ENCODE measurements around the gene MYH15.

The MYH15 gene

DNA sequence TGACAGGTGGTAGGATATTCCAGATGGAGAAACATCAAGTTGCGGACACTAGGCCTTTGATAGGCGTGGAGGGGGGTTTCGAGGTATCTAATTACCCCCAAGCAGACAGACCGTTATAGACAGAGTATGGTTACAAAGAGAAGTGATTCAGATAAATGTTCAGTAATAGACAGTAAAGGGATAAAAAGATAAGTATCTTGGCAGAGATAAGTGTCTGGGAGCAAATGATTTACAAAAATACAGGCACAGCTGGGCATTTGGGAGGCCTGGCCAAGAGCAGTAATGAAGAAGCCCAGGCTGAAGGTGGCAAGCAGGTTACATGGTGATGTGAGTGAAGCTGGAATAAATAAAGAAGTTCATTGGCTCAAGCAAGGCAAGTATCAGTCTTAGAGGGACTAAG, 659 bp upstream of the MYH15 start:
- no peak for DNase-seq (ENCODE audit: low read depth, low spot score)
- Histone ChIP-seq H3K4me1 (ENCODE audit: control insufficient read depth, insufficient read depth, low read length) (no peaks in the 10 kb centered on the region), H3K9me3 (ENCODE audit: control insufficient read depth, insufficient read depth, low read length) (no peaks in the 10 kb centered on the region), H3K4me3 (ENCODE audit: low read length) (no peak overlapping the region), H3K27ac (ENCODE audit: low read length) (no peak overlapping the region), H3K27me3 (ENCODE audit: control insufficient read depth, insufficient read depth, low read length) (no peaks in the 10 kb centered on the region), H3K36me3 (ENCODE audit: control insufficient read depth, insufficient read depth, low read length) (no peaks in the 10 kb centered on the region)
- WGBS (ENCODE audit: insufficient coverage, insufficient read length), result no CpG with 5 or more reads among the region's 4 CpGs

DNA sequence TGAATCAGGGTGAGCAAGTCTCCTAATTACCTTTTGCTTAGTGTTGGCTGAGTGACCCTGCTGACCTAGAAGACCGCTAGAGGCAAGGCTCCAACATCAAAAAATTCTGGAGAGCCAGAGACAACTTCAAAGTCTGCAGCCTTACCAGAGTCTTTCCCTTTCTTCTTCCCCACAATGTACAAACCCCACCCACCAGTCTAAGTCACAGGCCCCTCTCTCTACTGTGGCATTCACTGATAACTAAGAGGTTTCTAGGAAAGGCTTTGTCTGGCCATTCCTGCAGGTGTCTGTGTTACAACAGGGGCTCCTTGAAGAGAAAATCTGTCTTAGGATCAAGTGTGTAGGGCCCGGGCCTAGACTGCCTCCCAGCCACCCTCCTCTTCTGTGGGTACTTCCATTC, 525 bp downstream of the MYH15 start:
- H3K4me3 ChIP-seq (ENCODE audit: low read length), result no peak overlapping the region
- no peak overlapping the region for H3K27ac ChIP-seq (ENCODE audit: low read length)
- no peaks in the 10 kb centered on the region for H3K9me3 ChIP-seq (ENCODE audit: control insufficient read depth, insufficient read depth, low read length)
- no peaks in the 10 kb centered on the region for H3K36me3 ChIP-seq (ENCODE audit: control insufficient read depth, insufficient read depth, low read length)
- H3K4me1 ChIP-seq (ENCODE audit: control insufficient read depth, insufficient read depth, low read length), result no peaks in the 10 kb centered on the region
- DNase-seq (ENCODE audit: low read depth, low spot score), result no peak
- no CpG with 5 or more reads among the region's 2 CpGs for WGBS (ENCODE audit: insufficient coverage, insufficient read length)
- no peaks in the 10 kb centered on the region for H3K27me3 ChIP-seq (ENCODE audit: control insufficient read depth, insufficient read depth, low read length)

DNA sequence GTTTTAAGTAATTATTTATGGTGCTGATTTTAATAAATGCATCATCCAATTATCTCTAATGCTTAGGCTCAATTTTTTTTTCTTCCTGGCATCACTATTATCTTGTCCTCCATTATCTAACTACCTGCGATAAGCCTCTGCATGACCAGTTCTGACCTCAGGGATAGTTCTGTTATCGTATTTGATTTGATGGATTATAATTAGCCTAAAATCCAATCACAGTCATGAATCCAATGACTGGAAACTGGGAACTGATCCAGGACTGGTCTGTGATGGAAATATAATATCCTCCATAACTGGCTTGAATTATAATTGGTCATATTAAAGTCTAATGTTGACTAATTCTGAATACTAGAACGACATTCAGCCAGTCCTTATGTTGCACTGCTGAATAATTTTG, 1.1 kb downstream of the MYH15 start:
- no peak for DNase-seq (ENCODE audit: low read depth, low spot score)
- no peaks in the 10 kb centered on the region for H3K27me3 ChIP-seq (ENCODE audit: control insufficient read depth, insufficient read depth, low read length)
- no peaks in the 10 kb centered on the region for H3K4me1 ChIP-seq (ENCODE audit: control insufficient read depth, insufficient read depth, low read length)
- H3K36me3 ChIP-seq (ENCODE audit: control insufficient read depth, insufficient read depth, low read length), result no peaks in the 10 kb centered on the region
- WGBS (ENCODE audit: insufficient coverage, insufficient read length), result no CpG with 5 or more reads among the region's 3 CpGs
- no peak overlapping the region for H3K4me3 ChIP-seq (ENCODE audit: low read length)
- H3K27ac ChIP-seq (ENCODE audit: low read length), result no peak overlapping the region
- no peaks in the 10 kb centered on the region for H3K9me3 ChIP-seq (ENCODE audit: control insufficient read depth, insufficient read depth, low read length)

DNA sequence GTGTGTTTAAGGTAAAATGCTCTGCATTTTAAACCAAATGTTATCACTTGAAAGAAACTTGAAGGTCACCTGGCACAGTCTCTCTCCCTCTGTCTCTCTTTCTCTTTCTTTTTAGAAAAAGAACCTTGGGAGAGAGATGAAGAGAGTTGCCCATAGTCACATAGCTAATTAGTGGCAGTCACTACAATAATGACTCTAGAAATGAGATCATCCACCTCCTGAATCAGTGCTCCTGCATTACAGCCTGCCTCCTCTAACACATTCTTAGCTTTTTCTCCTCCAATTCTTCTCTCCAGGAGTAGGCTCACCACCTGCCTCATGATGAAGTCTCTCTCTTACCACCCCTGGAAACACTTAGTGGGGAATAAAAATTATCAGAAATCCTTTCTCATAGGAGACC, 2.5 kb downstream of the MYH15 start:
- no peak overlapping the region for H3K4me3 ChIP-seq (ENCODE audit: low read length)
- H3K36me3 ChIP-seq (ENCODE audit: control insufficient read depth, insufficient read depth, low read length), result no peaks in the 10 kb centered on the region
- no peaks in the 10 kb centered on the region for H3K27me3 ChIP-seq (ENCODE audit: control insufficient read depth, insufficient read depth, low read length)
- no peak for DNase-seq (ENCODE audit: low read depth, low spot score)
- no peak overlapping the region for H3K27ac ChIP-seq (ENCODE audit: low read length)
- H3K9me3 ChIP-seq (ENCODE audit: control insufficient read depth, insufficient read depth, low read length), result no peaks in the 10 kb centered on the region
- H3K4me1 ChIP-seq (ENCODE audit: control insufficient read depth, insufficient read depth, low read length), result no peaks in the 10 kb centered on the region

DNA sequence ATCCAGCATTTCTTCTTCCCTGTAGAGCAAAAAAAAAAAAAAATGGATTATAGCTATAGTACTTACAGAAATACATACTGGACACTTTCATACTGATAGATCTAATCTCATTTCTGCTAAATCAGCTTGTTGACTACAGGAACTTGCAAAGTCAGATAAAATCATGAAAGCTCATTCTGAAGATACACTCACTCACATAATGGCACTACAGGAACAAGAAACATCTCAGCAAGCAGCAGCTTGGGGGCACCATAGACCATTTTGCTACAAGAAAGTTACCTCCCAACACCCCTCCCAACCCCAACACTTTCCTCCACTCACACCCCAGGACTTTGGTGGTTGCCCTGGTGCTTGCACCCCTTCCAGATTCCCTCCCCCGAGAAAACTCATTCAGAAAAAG, 4.6 kb downstream of the MYH15 start:
- Histone ChIP-seq H3K36me3 (ENCODE audit: control insufficient read depth, insufficient read depth, low read length) (no peaks in the 10 kb centered on the region), H3K4me1 (ENCODE audit: control insufficient read depth, insufficient read depth, low read length) (no peaks in the 10 kb centered on the region), H3K27me3 (ENCODE audit: control insufficient read depth, insufficient read depth, low read length) (no peaks in the 10 kb centered on the region), H3K9me3 (ENCODE audit: control insufficient read depth, insufficient read depth, low read length) (no peaks in the 10 kb centered on the region), H3K4me3 (ENCODE audit: low read length) (no peak overlapping the region), H3K27ac (ENCODE audit: low read length) (no peak overlapping the region)
- WGBS (ENCODE audit: insufficient coverage, insufficient read length), result no CpG with 5 or more reads among the region's 1 CpG
- DNase-seq (ENCODE audit: low read depth, low spot score), result no peak

DNA sequence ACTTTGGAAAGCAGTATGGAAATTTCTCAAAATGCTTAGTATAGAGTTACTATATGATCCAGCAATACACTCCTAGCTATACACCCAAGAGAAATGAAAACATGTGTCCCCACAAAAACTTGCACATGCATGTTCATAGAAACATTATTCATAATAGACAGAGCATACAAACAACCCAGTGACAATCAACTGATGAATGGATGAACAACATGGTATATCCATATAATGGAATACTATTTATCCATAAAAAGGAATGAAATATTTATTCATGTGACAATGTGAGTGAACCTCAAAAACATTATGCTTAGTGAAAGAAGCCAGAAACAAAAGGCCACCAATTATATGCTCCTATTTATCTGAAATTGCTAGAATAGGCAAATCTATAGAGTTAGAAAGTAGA, 6.7 kb downstream of the MYH15 start:
- H3K4me3 ChIP-seq (ENCODE audit: low read length), result no peak overlapping the region
- no peak for DNase-seq (ENCODE audit: low read depth, low spot score)
- H3K36me3 ChIP-seq (ENCODE audit: control insufficient read depth, insufficient read depth, low read length), result no peaks in the 10 kb centered on the region
- H3K9me3 ChIP-seq (ENCODE audit: control insufficient read depth, insufficient read depth, low read length), result no peaks in the 10 kb centered on the region
- no peaks in the 10 kb centered on the region for H3K27me3 ChIP-seq (ENCODE audit: control insufficient read depth, insufficient read depth, low read length)
- H3K27ac ChIP-seq (ENCODE audit: low read length), result no peak overlapping the region
- no peaks in the 10 kb centered on the region for H3K4me1 ChIP-seq (ENCODE audit: control insufficient read depth, insufficient read depth, low read length)

DNA sequence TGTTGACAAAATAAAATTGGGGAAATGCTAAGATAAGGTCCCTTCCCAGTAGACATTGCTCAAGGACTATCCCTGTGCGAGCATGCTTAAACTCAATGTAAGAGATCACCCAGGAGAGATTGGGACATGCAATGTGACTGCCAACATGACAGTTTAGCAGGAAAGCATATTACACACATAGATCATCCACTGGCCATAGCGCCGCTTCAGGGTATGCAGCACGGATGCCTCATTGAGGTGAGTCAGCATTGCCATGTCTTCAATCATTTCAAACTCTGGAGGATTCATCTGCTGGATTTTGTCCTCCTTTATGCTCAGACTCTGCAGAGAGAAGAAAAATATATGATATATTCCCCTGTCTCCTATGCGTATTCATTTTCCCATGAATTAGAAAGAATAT, 8.9 kb downstream of the MYH15 start:
- DNase-seq (ENCODE audit: low read depth, low spot score), result no peak
- WGBS (ENCODE audit: insufficient coverage, insufficient read length), result no CpG with 5 or more reads among the region's 5 CpGs
- Histone ChIP-seq H3K4me3 (ENCODE audit: low read length) (no peak overlapping the region), H3K27me3 (ENCODE audit: control insufficient read depth, insufficient read depth, low read length) (no peaks in the 10 kb centered on the region), H3K4me1 (ENCODE audit: control insufficient read depth, insufficient read depth, low read length) (no peaks in the 10 kb centered on the region), H3K27ac (ENCODE audit: low read length) (no peak overlapping the region), H3K36me3 (ENCODE audit: control insufficient read depth, insufficient read depth, low read length) (no peaks in the 10 kb centered on the region), H3K9me3 (ENCODE audit: control insufficient read depth, insufficient read depth, low read length) (no peaks in the 10 kb centered on the region)

DNA sequence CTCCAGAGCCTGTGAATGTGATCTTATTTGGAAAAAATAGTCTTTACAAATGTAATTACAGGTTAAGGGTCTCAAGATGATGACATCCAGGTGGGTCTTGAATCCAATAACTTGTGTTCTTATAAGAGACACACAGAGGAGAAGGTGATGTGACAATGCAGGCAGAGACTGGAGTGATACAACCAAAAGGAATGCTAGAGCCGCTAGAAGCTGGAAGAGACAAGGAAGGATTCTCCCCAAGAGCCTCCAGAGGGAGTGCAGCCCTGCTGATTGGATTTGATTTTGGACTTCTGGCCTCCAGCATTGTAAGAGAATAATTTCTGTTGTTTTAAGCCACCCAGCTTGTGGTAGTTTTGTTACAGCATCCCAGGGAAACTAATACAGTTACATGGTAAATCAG, 9.7 kb downstream of the MYH15 start:
- Histone ChIP-seq H3K4me3 (ENCODE audit: low read length) (no peak overlapping the region), H3K4me1 (ENCODE audit: control insufficient read depth, insufficient read depth, low read length) (no peaks in the 10 kb centered on the region), H3K36me3 (ENCODE audit: control insufficient read depth, insufficient read depth, low read length) (no peaks in the 10 kb centered on the region), H3K9me3 (ENCODE audit: control insufficient read depth, insufficient read depth, low read length) (no peaks in the 10 kb centered on the region), H3K27me3 (ENCODE audit: control insufficient read depth, insufficient read depth, low read length) (no peaks in the 10 kb centered on the region), H3K27ac (ENCODE audit: low read length) (no peak overlapping the region)
- no CpG with 5 or more reads among the region's 1 CpG for WGBS (ENCODE audit: insufficient coverage, insufficient read length)
- no peak for DNase-seq (ENCODE audit: low read depth, low spot score)

DNA sequence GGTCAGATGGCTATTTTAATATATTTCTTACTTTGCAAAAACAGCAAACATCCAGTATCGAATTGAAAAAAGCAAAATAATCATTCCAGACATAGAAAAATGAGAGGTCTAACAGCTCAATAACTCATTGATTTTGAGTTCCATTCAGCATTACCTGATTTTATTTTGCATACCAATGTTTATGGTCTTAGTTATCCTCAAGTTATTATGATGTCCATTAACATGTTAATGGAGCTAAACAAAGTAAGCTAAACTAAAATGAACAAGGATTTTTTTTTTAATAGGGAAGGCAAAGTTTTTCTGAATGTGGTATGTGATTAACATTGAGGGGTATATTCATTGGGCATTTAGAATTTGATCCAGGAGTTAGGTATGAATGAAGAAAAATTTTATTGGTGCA, 13.1 kb downstream of the MYH15 start:
- no peaks in the 10 kb centered on the region for H3K4me1 ChIP-seq (ENCODE audit: control insufficient read depth, insufficient read depth, low read length)
- no peaks in the 10 kb centered on the region for H3K27me3 ChIP-seq (ENCODE audit: control insufficient read depth, insufficient read depth, low read length)
- H3K9me3 ChIP-seq (ENCODE audit: control insufficient read depth, insufficient read depth, low read length), result no peaks in the 10 kb centered on the region
- WGBS (ENCODE audit: insufficient coverage, insufficient read length), result no CpG with 5 or more reads among the region's 1 CpG
- H3K27ac ChIP-seq (ENCODE audit: low read length), result no peak overlapping the region
- no peaks in the 10 kb centered on the region for H3K36me3 ChIP-seq (ENCODE audit: control insufficient read depth, insufficient read depth, low read length)
- DNase-seq (ENCODE audit: low read depth, low spot score), result no peak
- H3K4me3 ChIP-seq (ENCODE audit: low read length), result no peak overlapping the region

DNA sequence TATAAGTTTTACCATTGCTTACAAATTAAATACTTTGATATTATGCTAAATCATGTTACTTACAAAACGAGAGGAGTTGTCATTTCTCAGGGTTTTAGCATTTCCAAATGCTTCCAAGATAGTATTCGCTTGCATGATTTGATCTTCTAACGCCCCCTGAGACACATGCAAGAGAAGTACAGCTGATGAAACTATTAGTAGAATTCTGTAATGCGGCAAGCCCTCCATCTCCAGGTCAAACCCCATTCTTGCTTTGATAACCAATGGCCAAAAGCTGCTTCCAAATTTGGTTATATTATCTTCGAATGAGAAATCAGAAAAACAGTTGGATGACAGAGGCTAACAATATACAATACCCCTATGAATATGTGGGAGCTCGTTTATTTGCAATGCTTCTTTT, 14.7 kb downstream of the MYH15 start:
- no peaks in the 10 kb centered on the region for H3K4me1 ChIP-seq (ENCODE audit: control insufficient read depth, insufficient read depth, low read length)
- H3K4me3 ChIP-seq (ENCODE audit: low read length), result no peak overlapping the region
- H3K9me3 ChIP-seq (ENCODE audit: control insufficient read depth, insufficient read depth, low read length), result no peaks in the 10 kb centered on the region
- no peak overlapping the region for H3K27ac ChIP-seq (ENCODE audit: low read length)
- H3K36me3 ChIP-seq (ENCODE audit: control insufficient read depth, insufficient read depth, low read length), result no peaks in the 10 kb centered on the region
- WGBS (ENCODE audit: insufficient coverage, insufficient read length), result no CpG with 5 or more reads among the region's 6 CpGs
- no peak for DNase-seq (ENCODE audit: low read depth, low spot score)
- no peaks in the 10 kb centered on the region for H3K27me3 ChIP-seq (ENCODE audit: control insufficient read depth, insufficient read depth, low read length)

DNA sequence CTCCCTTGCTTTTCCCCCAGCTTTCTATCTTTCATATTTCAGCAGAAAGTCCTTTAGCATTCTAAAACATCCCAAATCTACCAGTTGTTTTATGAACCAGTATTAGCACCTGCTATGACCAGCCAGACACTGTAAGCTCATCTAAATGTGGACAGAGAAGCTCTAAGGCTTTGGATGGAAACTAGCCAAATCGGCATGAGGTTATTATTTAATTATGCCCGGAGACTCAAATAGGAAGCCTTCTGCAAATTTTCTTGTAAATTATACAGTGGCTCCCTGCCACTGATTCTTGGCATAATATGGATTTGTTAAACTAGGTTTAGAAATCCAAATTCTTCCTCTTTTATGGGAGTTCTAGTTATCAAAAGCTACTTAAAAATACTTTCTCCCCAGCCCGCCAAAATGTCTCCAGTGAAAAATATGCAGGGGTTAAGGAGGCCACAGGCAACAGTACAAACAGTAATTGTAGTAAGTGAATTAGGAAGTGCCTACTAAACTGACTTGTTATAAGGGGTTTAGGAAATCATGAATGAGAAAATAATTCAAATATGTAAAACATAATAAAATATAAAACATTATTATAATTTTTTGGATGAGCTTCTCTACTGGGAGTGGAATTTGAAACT, 15.4 kb downstream of the MYH15 start:
- no peak overlapping the region for H3K4me3 ChIP-seq (ENCODE audit: low read length)
- H3K9me3 ChIP-seq (ENCODE audit: control insufficient read depth, insufficient read depth, low read length), result no peaks in the 10 kb centered on the region
- no peak overlapping the region for H3K27ac ChIP-seq (ENCODE audit: low read length)
- no peaks in the 10 kb centered on the region for H3K36me3 ChIP-seq (ENCODE audit: control insufficient read depth, insufficient read depth, low read length)
- no CpG with 5 or more reads among the region's 3 CpGs for WGBS (ENCODE audit: insufficient coverage, insufficient read length)
- no peaks in the 10 kb centered on the region for H3K27me3 ChIP-seq (ENCODE audit: control insufficient read depth, insufficient read depth, low read length)
- DNase-seq (ENCODE audit: low read depth, low spot score), result no peak
- no peaks in the 10 kb centered on the region for H3K4me1 ChIP-seq (ENCODE audit: control insufficient read depth, insufficient read depth, low read length)

Measured in iPS DF 6.9 (cell line).